Aorta (tissue), 5 donors: ENCODE results near the gene PLEKHA3. TPM values are rescaled to one million over a fixed set of nuclear protein-coding genes. Genes with fewer than 3 reads are reported as not detected.
"Not testable (repeated sequence)": the region's sequence is repeated elsewhere in the genome, so short reads cannot be mapped to it uniquely, and the experiment has no call there.

ENCODE experiments used
- ATAC-seq: fragments of 200-7000 bp; cut with Tn5 transposase; one replicate; pipeline ENCODE4 v1.9.1; 2022; ENCODE audit warnings: moderate library complexity; ENCODE audit not compliant: low FRiP score
- DNase-seq, 2 donors: peaks; one replicate each; pipeline ENCODE4 v3.0.0-alpha.2; 2020
- H3K27ac ChIP-seq, 2 donors: one replicate each; pipeline ENCODE4 v1.5.1; 2013; ENCODE audit warnings: low read length in 2 of 2, mild to moderate bottlenecking in 2 of 2, moderate library complexity in 2 of 2, control low read depth in 1 of 2, inconsistent platforms in 1 of 2, low read depth in 1 of 2
- H3K27me3 ChIP-seq, 2 donors: one replicate each; pipeline ENCODE4 v1.6.1; 2013; ENCODE audit warnings: control low read depth in 1 of 2, low read length in 1 of 2, mild to moderate bottlenecking in 1 of 2, moderate library complexity in 1 of 2; ENCODE audit not compliant: insufficient read depth in 2 of 2, control insufficient read depth in 1 of 2
- H3K36me3 ChIP-seq, 2 donors: one replicate each; pipeline ENCODE4 v1.6.1; 2013; ENCODE audit warnings: control low read depth in 1 of 2, low read length in 1 of 2, mild to moderate bottlenecking in 1 of 2; ENCODE audit not compliant: insufficient read depth in 2 of 2, control insufficient read depth in 1 of 2
- H3K4me1 ChIP-seq, 2 donors: one replicate each; pipeline ENCODE4 v1.6.1; 2013; ENCODE audit warnings: low read length in 2 of 2, control low read depth in 1 of 2, mild to moderate bottlenecking in 1 of 2, moderate library complexity in 1 of 2; ENCODE audit not compliant: insufficient read depth in 2 of 2, control insufficient read depth in 1 of 2
- H3K4me3 ChIP-seq, 2 donors: one replicate each; pipeline ENCODE4 v1.5.1; 2013; ENCODE audit warnings: low read length in 2 of 2, control low read depth in 1 of 2, mild to moderate bottlenecking in 1 of 2
- H3K9me3 ChIP-seq: one replicate; pipeline ENCODE4 v1.6.1; 2013; ENCODE audit warnings: mild to moderate bottlenecking, low read length; ENCODE audit not compliant: control insufficient read depth
- WGBS, 2 donors: extraction: QIAGEN DNeasy Blood & Tissue Kit; methylation state at CpG; one replicate each; pipeline ENCODE4 v1.1.7; 2013; 5-methylcytosine and 5-hydroxymethylcytosine counted together
- intact Hi-C, 2 donors: fragments of 100-400 bp; cut with DNase I; formaldehyde crosslinking; loops; one replicate each; pipeline versions ENCODE4 v1.14.2 to v1.15.0; 2022
- polyA plus RNA-seq, 2 donors: library from polyadenylated mRNA; stranded (reverse); fragments of 200-250 nt; gene quantifications; one replicate each; pipeline ENCODE4 v1.2.3, GENCODE V29; 2013
- total RNA-seq, 2 donors: library from RNA; stranded (reverse); fragmentation: NEBNext Ultra II Directional; extraction: Animal tissue kit (Norgen Biotek cat#: 25700); gene quantifications; one replicate each; pipeline ENCODE4 v1.2.1, GENCODE V29; 2021
- donor health status: healthy with polysubstance abuse.
- donor health status: Bipolar disorder and iron deficiency.
- donor health status: DM: no; HTN: no; CAD: no.
- donor health status: DM: no; HTN: no; CAD: no.
- donor health status: DM: yes; HTN: yes; CAD: no.

Gene PLEKHA3
- total and polyA plus RNA-seq, 4 donors = 3.1 to 43.9 (median 22.5) TPM

- DNase-seq (no peak), ATAC-seq (no peak)
- Histone ChIP-seq H3K9me3 (no peaks in the 10 kb centered on the region), H3K4me1 (peaks cover 3 to 10% of the 10 kb centered on the region in 2 donors), H3K36me3 (peaks cover 0 to 2% of the 10 kb centered on the region in 2 donors), H3K4me3 (no peak overlapping the region), H3K27me3 (no peaks in the 10 kb centered on the region), H3K27ac (no peak overlapping the region)
- WGBS, 2 donors = 97 to 100% methylated on average over 2 of the region's 2 CpGs
- intact Hi-C loops = loop anchor here in 1 of 2 donors (5.0 kb wide), 1 partner anchor 70 kb away; no protein-coding TSS in a partner anchor
These were observed 27.9 kb upstream of the PLEKHA3 start for GRCh38 chr2:178452334-178452733.

- no peaks in the 10 kb centered on the region for H3K27me3 ChIP-seq
- H3K4me1 ChIP-seq = peaks cover 3 to 10% of the 10 kb centered on the region in 2 donors
- DNase-seq (no peak), ATAC-seq (no peak)
- no peak overlapping the region for H3K4me3 ChIP-seq
- no peak overlapping the region for H3K27ac ChIP-seq
- WGBS, 2 donors = 34% methylated on average over 5 of the region's 5 CpGs
- intact Hi-C loops = loop anchor here in 1 of 2 donors (5.0 kb wide), 1 partner anchor 69 kb away; no protein-coding TSS in a partner anchor
- H3K36me3 ChIP-seq = peaks cover 0 to 2% of the 10 kb centered on the region in 2 donors
- H3K9me3 ChIP-seq = no peaks in the 10 kb centered on the region
These were observed 27.4 kb upstream of the PLEKHA3 start for GRCh38 chr2:178452870-178453269.

GRCh38 chr2:178455947-178456346 is 24.3 kb upstream of the PLEKHA3 start:
- no peak for DNase-seq
- Histone ChIP-seq H3K4me3 (no peak overlapping the region), H3K4me1 (no peaks in the 10 kb centered on the region), H3K27ac (no peak overlapping the region), H3K9me3 (no peaks in the 10 kb centered on the region), H3K36me3 (no peaks in the 10 kb centered on the region), H3K27me3 (no peaks in the 10 kb centered on the region)
- intact Hi-C loops = no loop called here
- 89 to 92% methylated on average over 5 of the region's 5 CpGs for WGBS, 2 donors
- no peak for ATAC-seq

- Histone ChIP-seq H3K4me3 (no peak overlapping the region), H3K27ac (no peak overlapping the region), H3K9me3 (no peaks in the 10 kb centered on the region), H3K36me3 (no peaks in the 10 kb centered on the region), H3K27me3 (no peaks in the 10 kb centered on the region), H3K4me1 (no peaks in the 10 kb centered on the region)
- intact Hi-C loops = no loop called here
- ATAC-seq (no peak), DNase-seq (no peak)
- 87 to 89% methylated on average over 11 of the region's 11 CpGs for WGBS, 2 donors
These were observed 22.8 kb upstream of the PLEKHA3 start for GRCh38 chr2:178457390-178457886.

- H3K9me3 ChIP-seq = no peaks in the 10 kb centered on the region
- ATAC-seq (no peak), DNase-seq (no peak)
- H3K4me3 ChIP-seq = no peak overlapping the region
- no peaks in the 10 kb centered on the region for H3K4me1 ChIP-seq
- no peaks in the 10 kb centered on the region for H3K27me3 ChIP-seq
- intact Hi-C loops = no loop called here
- H3K27ac ChIP-seq = no peak overlapping the region
- WGBS, 2 donors = 87 to 91% methylated on average over 7 of the region's 7 CpGs
- H3K36me3 ChIP-seq = no peaks in the 10 kb centered on the region
These were observed 10.9 kb upstream of the PLEKHA3 start for GRCh38 chr2:178469219-178469849.

GRCh38 chr2:178471313-178471712 is 8.9 kb upstream of the PLEKHA3 start:
- DNase-seq, H3K4me3 ChIP-seq, ATAC-seq, H3K4me1 ChIP-seq, H3K36me3 ChIP-seq, intact Hi-C loops, H3K9me3 ChIP-seq, H3K27ac ChIP-seq, H3K27me3 ChIP-seq: not testable (repeated sequence)
- WGBS, 2 donors = 95% methylated on average over 5 of the region's 5 CpGs

GRCh38 chr2:178473373-178473772 is 6.9 kb upstream of the PLEKHA3 start:
- Histone ChIP-seq H3K4me1 (no peaks in the 10 kb centered on the region), H3K9me3 (no peaks in the 10 kb centered on the region), H3K27ac (no peak overlapping the region), H3K36me3 (no peaks in the 10 kb centered on the region), H3K27me3 (no peaks in the 10 kb centered on the region), H3K4me3 (no peak overlapping the region)
- WGBS, 2 donors = 86 to 98% methylated on average over 2 of the region's 2 CpGs
- intact Hi-C loops = no loop called here
- ATAC-seq (no peak), DNase-seq (no peak)

GRCh38 chr2:178473931-178474330 is 6.3 kb upstream of the PLEKHA3 start:
- Histone ChIP-seq H3K4me3 (no peak overlapping the region), H3K4me1 (no peaks in the 10 kb centered on the region), H3K27ac (no peak overlapping the region), H3K9me3 (no peaks in the 10 kb centered on the region), H3K27me3 (no peaks in the 10 kb centered on the region), H3K36me3 (no peaks in the 10 kb centered on the region)
- intact Hi-C loops = no loop called here
- DNase-seq (no peak), ATAC-seq (no peak)
- 37 to 42% methylated on average over 4 of the region's 4 CpGs for WGBS, 2 donors

- no peak overlapping the region for H3K4me3 ChIP-seq
- H3K27me3 ChIP-seq = no peaks in the 10 kb centered on the region
- no peaks in the 10 kb centered on the region for H3K4me1 ChIP-seq
- intact Hi-C loops = no loop called here
- no peaks in the 10 kb centered on the region for H3K36me3 ChIP-seq
- ATAC-seq = no peak
- DNase-seq = no peak
- no peaks in the 10 kb centered on the region for H3K9me3 ChIP-seq
- no peak overlapping the region for H3K27ac ChIP-seq
- 96 to 99% methylated on average over 5 of the region's 5 CpGs for WGBS, 2 donors
These were observed 5.7 kb upstream of the PLEKHA3 start for GRCh38 chr2:178474560-178474959.
